GM21526 (cell line): ENCODE measurements around the gene INPP5A.
"Not testable (repeated sequence)": the region's sequence is repeated elsewhere in the genome, so short reads cannot be mapped to it uniquely, and the experiment has no call there.

Source experiments
- ATAC-seq: cut with Tn5 transposase; IDR thresholded peaks from one replicate; pipeline ENCODE4 v1.9.1; 2021; ENCODE audit warnings: moderate library complexity; ENCODE audit not compliant: unreplicated experiment, low FRiP score

Gene INPP5A

GRCh38 chr10:132770061-132771021 lies 232.8 kb downstream of the INPP5A start:
- no peak for ATAC-seq

GRCh38 chr10:132772816-132773215 lies 235.2 kb downstream of the INPP5A start:
- ATAC-seq: not testable (repeated sequence)

- no peak for ATAC-seq
Measured at GRCh38 chr10:132774181-132774901, 236.8 kb downstream of the INPP5A start.

- no peak for ATAC-seq
Measured at GRCh38 chr10:132774902-132775863, 237.6 kb downstream of the INPP5A start.

- no peak for ATAC-seq
Measured at GRCh38 chr10:132776186-132776585, 238.6 kb downstream of the INPP5A start.

- ATAC-seq: no peak
Measured at GRCh38 chr10:132776821-132777220, 239.2 kb downstream of the INPP5A start.

- no peak for ATAC-seq
Measured at GRCh38 chr10:132777441-132777840, 239.9 kb downstream of the INPP5A start.

- ATAC-seq: no peak
Measured at GRCh38 chr10:132779549-132780294, 242.1 kb downstream of the INPP5A start.

- no peak for ATAC-seq
Measured at GRCh38 chr10:132780356-132780755, 242.8 kb downstream of the INPP5A start.

- ATAC-seq: no peak
Measured at GRCh38 chr10:132781556-132781955, 244.0 kb downstream of the INPP5A start.

- no peak for ATAC-seq
Measured at GRCh38 chr10:132783165-132783939, 245.8 kb downstream of the INPP5A start.

- no peak for ATAC-seq
Measured at GRCh38 chr10:132783940-132784865, 246.6 kb downstream of the INPP5A start.

- ATAC-seq: no peak
Measured at GRCh38 chr10:132784866-132785722, 247.5 kb downstream of the INPP5A start.

GRCh38 chr10:132785723-132786475 lies 248.3 kb downstream of the INPP5A start, which contains the start of gene NKX6-2:
NKX6-2 (minus strand) TSS chr10:132786147; CDS start chr10:132785948, 199 bp downstream.
- no peak for ATAC-seq

GRCh38 chr10:132786476-132786883 lies 248.9 kb downstream of the INPP5A start:
- no peak for ATAC-seq

GRCh38 chr10:132786884-132787494 lies 249.4 kb downstream of the INPP5A start:
- no peak for ATAC-seq
